ENCODE measurements around the gene LRRC3. TPM values are rescaled to one million over a fixed set of nuclear protein-coding genes. Genes with fewer than 3 reads are reported as not detected.

The LRRC3 gene
- total RNA-seq, 1 experiment from 2014 or later = 0.48 TPM

GRCh38 chr21:44507673-44508425 lies 52.5 kb downstream of the LRRC3 start:
- Histone ChIP-seq H3K27me3 (ENCODE audit: insufficient read depth, low read depth) (peaks cover 66% of the 10 kb centered on the region), H3K4me1 (replicated peaks; ENCODE audit: insufficient read depth) (no peaks in the 10 kb centered on the region), H3F3A (ENCODE audit: insufficient read depth, low read depth) (no peaks in the 10 kb centered on the region), H4K20me1 (ENCODE audit: insufficient read depth) (no peaks in the 10 kb centered on the region), H3K9me2 (ENCODE audit: insufficient read depth) (no peaks in the 10 kb centered on the region), H3K36me3 (ENCODE audit: low read depth) (no peaks in the 10 kb centered on the region), H2AFZ (no peak overlapping the region), H3K4me3 (no peak overlapping the region), H3K79me2 (ENCODE audit: low read depth) (no peaks in the 10 kb centered on the region), H3K4me2 (no peak overlapping the region), H3K9me3 (ENCODE audit: insufficient read depth, low read depth) (no peaks in the 10 kb centered on the region), H3K27ac (no peak overlapping the region)
- DNase-seq = no peak
- POLR2A ChIA-PET (ENCODE audit: unreplicated experiment) = no interaction called here
- CTCF ChIA-PET = no interaction called here
- intact Hi-C loops (cut with micrococcal nuclease; ENCODE audit: unreplicated experiment) = no loop called here
- no peak for TF ChIP-seq CTCF (conservative IDR thresholded peaks at IDR 0.05)
- TF ChIP-seq EZH2 (IDR thresholded peaks at IDR 0.05; ENCODE audit: low read depth) = no peak
- no TSS peak for BruUV-seq (replicated peaks)

- no peaks in the 10 kb centered on the region for H3K4me1 ChIP-seq (replicated peaks; ENCODE audit: insufficient read depth)
- POLR2A ChIA-PET (ENCODE audit: unreplicated experiment) = no interaction called here
- intact Hi-C loops (cut with micrococcal nuclease; ENCODE audit: unreplicated experiment) = no loop called here
- no peaks in the 10 kb centered on the region for H3K9me3 ChIP-seq (ENCODE audit: insufficient read depth, low read depth)
- no peaks in the 10 kb centered on the region for H3K36me3 ChIP-seq (ENCODE audit: low read depth)
- H4K20me1 ChIP-seq (ENCODE audit: insufficient read depth) = no peaks in the 10 kb centered on the region
- no peaks in the 10 kb centered on the region for H3K9me2 ChIP-seq (ENCODE audit: insufficient read depth)
- no peak for DNase-seq
- H3K27ac ChIP-seq = no peak overlapping the region
- no TSS peak for BruUV-seq (replicated peaks)
- peaks cover 68% of the 10 kb centered on the region for H3K27me3 ChIP-seq (ENCODE audit: insufficient read depth, low read depth)
- TF ChIP-seq CTCF (conservative IDR thresholded peaks at IDR 0.05) (no peak), EZH2 (IDR thresholded peaks at IDR 0.05; ENCODE audit: low read depth) (no peak)
- no peak overlapping the region for H2AFZ ChIP-seq
- CTCF ChIA-PET = no interaction called here
- no peaks in the 10 kb centered on the region for H3K79me2 ChIP-seq (ENCODE audit: low read depth)
- no peaks in the 10 kb centered on the region for H3F3A ChIP-seq (ENCODE audit: insufficient read depth, low read depth)
- no peak overlapping the region for H3K4me2 ChIP-seq
- H3K4me3 ChIP-seq = no peak overlapping the region
Observed at GRCh38 chr21:44508426-44508710, 53.1 kb downstream of the LRRC3 start.

- H3K4me1 ChIP-seq (replicated peaks; ENCODE audit: insufficient read depth) = no peaks in the 10 kb centered on the region
- intact Hi-C loops (cut with micrococcal nuclease; ENCODE audit: unreplicated experiment) = no loop called here
- DNase-seq = no peak
- no peaks in the 10 kb centered on the region for H3K79me2 ChIP-seq (ENCODE audit: low read depth)
- POLR2A ChIA-PET (ENCODE audit: unreplicated experiment) = no interaction called here
- CTCF ChIA-PET = no interaction called here
- H3K4me2 ChIP-seq = no peak overlapping the region
- TF ChIP-seq EZH2 (IDR thresholded peaks at IDR 0.05; ENCODE audit: low read depth) (no peak), CTCF (conservative IDR thresholded peaks at IDR 0.05) (no peak)
- H3K9me2 ChIP-seq (ENCODE audit: insufficient read depth) = no peaks in the 10 kb centered on the region
- peaks cover 70% of the 10 kb centered on the region for H3K27me3 ChIP-seq (ENCODE audit: insufficient read depth, low read depth)
- no peaks in the 10 kb centered on the region for H4K20me1 ChIP-seq (ENCODE audit: insufficient read depth)
- no peaks in the 10 kb centered on the region for H3F3A ChIP-seq (ENCODE audit: insufficient read depth, low read depth)
- H3K27ac ChIP-seq = no peak overlapping the region
- no peak overlapping the region for H2AFZ ChIP-seq
- H3K9me3 ChIP-seq (ENCODE audit: insufficient read depth, low read depth) = no peaks in the 10 kb centered on the region
- no peaks in the 10 kb centered on the region for H3K36me3 ChIP-seq (ENCODE audit: low read depth)
- BruUV-seq (replicated peaks) = no TSS peak
- no peak overlapping the region for H3K4me3 ChIP-seq
Observed at GRCh38 chr21:44508711-44509445, 53.6 kb downstream of the LRRC3 start.
